ENCODE results near the gene ABHD2. TPM values are rescaled to one million over a fixed set of nuclear protein-coding genes. Genes with fewer than 3 reads are reported as not detected.

The ABHD2 gene
- total and polyA plus RNA-seq, 4 donors, result 11.7 to 200 (median 59.3) TPM

GRCh38 chr15:89052474-89052873 lies 35.8 kb upstream of the ABHD2 start:
- no peak for DNase-seq
- H3K9me3 ChIP-seq (ENCODE audit: control insufficient read depth in 4 of 4, insufficient read depth in 3 of 4, low read length in 3 of 4), result no peaks in the 10 kb centered on the region
- no peak for ATAC-seq (ENCODE audit: insufficient read depth, low FRiP score)
- no peak overlapping the region for H3K4me3 ChIP-seq
- H3K9ac ChIP-seq (ENCODE audit: insufficient read depth in 1 of 2, low read length in 2 of 2), result no peak overlapping the region
- TF ChIP-seq CTCF (IDR thresholded peaks at IDR 0.05; ENCODE audit: control extremely low read depth, extremely low read depth), result no peak
- peaks cover 0 to 7% (median 0%) of the 10 kb centered on the region in 5 donors for H3K4me1 ChIP-seq (ENCODE audit: control insufficient read depth in 5 of 5, insufficient read depth in 5 of 5, low read length in 5 of 5)
- H3K27me3 ChIP-seq (ENCODE audit: control insufficient read depth in 3 of 3, insufficient read depth in 3 of 3, low read length in 2 of 3), result no peaks in the 10 kb centered on the region
- 26 to 56% methylated on average over 3 of the region's 3 CpGs for WGBS, 2 donors
- H3K36me3 ChIP-seq (ENCODE audit: control insufficient read depth in 4 of 4, insufficient read depth in 4 of 4, low read length in 4 of 4), result no peaks in the 10 kb centered on the region
- peak overlapping the region in 1 of 2 donors; percentile 47 for H3K27ac ChIP-seq (ENCODE audit: low read depth in 1 of 2, low read length in 1 of 2)

GRCh38 chr15:89054873-89055272 lies 33.4 kb upstream of the ABHD2 start:
- no peak overlapping the region for H3K27ac ChIP-seq (ENCODE audit: low read depth in 1 of 2, low read length in 1 of 2)
- WGBS, 2 donors, result 89 to 96% methylated on average over 6 of the region's 6 CpGs
- TF ChIP-seq CTCF (IDR thresholded peaks at IDR 0.05; ENCODE audit: control extremely low read depth, extremely low read depth), result no peak
- H3K4me3 ChIP-seq, result no peak overlapping the region
- H3K9ac ChIP-seq (ENCODE audit: insufficient read depth in 1 of 2, low read length in 2 of 2), result no peak overlapping the region
- DNase-seq, result no peak
- H3K9me3 ChIP-seq (ENCODE audit: control insufficient read depth in 4 of 4, insufficient read depth in 3 of 4, low read length in 3 of 4), result no peaks in the 10 kb centered on the region
- H3K4me1 ChIP-seq (ENCODE audit: control insufficient read depth in 5 of 5, insufficient read depth in 5 of 5, low read length in 5 of 5), result peaks cover 0 to 7% (median 0%) of the 10 kb centered on the region in 5 donors
- H3K36me3 ChIP-seq (ENCODE audit: control insufficient read depth in 4 of 4, insufficient read depth in 4 of 4, low read length in 4 of 4), result no peaks in the 10 kb centered on the region
- no peak for ATAC-seq (ENCODE audit: insufficient read depth, low FRiP score)
- H3K27me3 ChIP-seq (ENCODE audit: control insufficient read depth in 3 of 3, insufficient read depth in 3 of 3, low read length in 2 of 3), result no peaks in the 10 kb centered on the region

- peak; percentile 98 for TF ChIP-seq CTCF (IDR thresholded peaks at IDR 0.05; ENCODE audit: control extremely low read depth, extremely low read depth)
- WGBS, 2 donors, result 27 to 29% methylated on average over 13 of the region's 13 CpGs
Observed at GRCh38 chr15:89057506-89058133, 30.6 kb upstream of the ABHD2 start.

DNA sequence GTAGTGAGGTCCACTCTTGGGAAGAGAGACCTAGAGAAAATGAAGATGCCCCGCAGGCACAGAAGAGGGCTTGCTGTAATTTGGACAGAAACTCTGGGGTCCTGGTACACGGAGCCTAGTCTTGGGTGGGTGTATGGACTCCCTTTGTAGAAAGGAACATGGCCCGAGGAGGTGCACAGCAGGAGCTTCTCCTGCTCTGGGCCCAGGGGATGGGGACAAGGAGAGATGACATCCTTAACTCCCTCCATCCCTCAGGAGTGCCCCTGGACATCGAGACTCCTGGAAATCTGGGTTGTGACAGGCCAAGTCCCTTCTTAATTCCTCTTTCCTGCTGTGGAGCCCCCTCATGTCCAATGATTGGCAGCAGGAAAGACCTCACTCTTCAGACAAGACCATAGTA lies 29.9 kb upstream of the ABHD2 start:
- ATAC-seq (ENCODE audit: insufficient read depth, low FRiP score) (no peak), DNase-seq (no peak)
- Histone ChIP-seq H3K36me3 (ENCODE audit: control insufficient read depth in 4 of 4, insufficient read depth in 4 of 4, low read length in 4 of 4) (no peaks in the 10 kb centered on the region), H3K27me3 (ENCODE audit: control insufficient read depth in 3 of 3, insufficient read depth in 3 of 3, low read length in 2 of 3) (no peaks in the 10 kb centered on the region), H3K4me3 (no peak overlapping the region), H3K9me3 (ENCODE audit: control insufficient read depth in 4 of 4, insufficient read depth in 3 of 4, low read length in 3 of 4) (no peaks in the 10 kb centered on the region), H3K4me1 (ENCODE audit: control insufficient read depth in 5 of 5, insufficient read depth in 5 of 5, low read length in 5 of 5) (peaks cover 0 to under 1% (median 0%) of the 10 kb centered on the region in 5 donors), H3K27ac (ENCODE audit: low read depth in 1 of 2, low read length in 1 of 2) (no peak overlapping the region), H3K9ac (ENCODE audit: insufficient read depth in 1 of 2, low read length in 2 of 2) (no peak overlapping the region)
- no peak for TF ChIP-seq CTCF (IDR thresholded peaks at IDR 0.05; ENCODE audit: control extremely low read depth, extremely low read depth)
- WGBS, 2 donors, result 80 to 87% methylated on average over 4 of the region's 4 CpGs

More at GRCh38 chr15:89057506-89058133, 30.6 kb upstream of the ABHD2 start:
- Histone ChIP-seq H3K4me3 (no peak overlapping the region), H3K4me1 (ENCODE audit: control insufficient read depth in 5 of 5, insufficient read depth in 5 of 5, low read length in 5 of 5) (peaks cover 0 to 3% (median 0%) of the 10 kb centered on the region in 5 donors), H3K9me3 (ENCODE audit: control insufficient read depth in 4 of 4, insufficient read depth in 3 of 4, low read length in 3 of 4) (no peaks in the 10 kb centered on the region), H3K27me3 (ENCODE audit: control insufficient read depth in 3 of 3, insufficient read depth in 3 of 3, low read length in 2 of 3) (no peaks in the 10 kb centered on the region), H3K9ac (ENCODE audit: insufficient read depth in 1 of 2, low read length in 2 of 2) (no peak overlapping the region), H3K27ac (ENCODE audit: low read depth in 1 of 2, low read length in 1 of 2) (no peak overlapping the region), H3K36me3 (ENCODE audit: control insufficient read depth in 4 of 4, insufficient read depth in 4 of 4, low read length in 4 of 4) (no peaks in the 10 kb centered on the region)
- ATAC-seq (ENCODE audit: insufficient read depth, low FRiP score) (peak; percentile 96), DNase-seq (peak; percentile 75 to 84 (median 78))

Data from lung (tissue), 12 donors.